ENCODE data around the gene ATP6V1F. TPM values are rescaled to one million over a fixed set of nuclear protein-coding genes. Genes with fewer than 3 reads are reported as not detected.

The ATP6V1F gene
- total RNA-seq, 1 donor from 2014 or later: 162 TPM

DNA sequence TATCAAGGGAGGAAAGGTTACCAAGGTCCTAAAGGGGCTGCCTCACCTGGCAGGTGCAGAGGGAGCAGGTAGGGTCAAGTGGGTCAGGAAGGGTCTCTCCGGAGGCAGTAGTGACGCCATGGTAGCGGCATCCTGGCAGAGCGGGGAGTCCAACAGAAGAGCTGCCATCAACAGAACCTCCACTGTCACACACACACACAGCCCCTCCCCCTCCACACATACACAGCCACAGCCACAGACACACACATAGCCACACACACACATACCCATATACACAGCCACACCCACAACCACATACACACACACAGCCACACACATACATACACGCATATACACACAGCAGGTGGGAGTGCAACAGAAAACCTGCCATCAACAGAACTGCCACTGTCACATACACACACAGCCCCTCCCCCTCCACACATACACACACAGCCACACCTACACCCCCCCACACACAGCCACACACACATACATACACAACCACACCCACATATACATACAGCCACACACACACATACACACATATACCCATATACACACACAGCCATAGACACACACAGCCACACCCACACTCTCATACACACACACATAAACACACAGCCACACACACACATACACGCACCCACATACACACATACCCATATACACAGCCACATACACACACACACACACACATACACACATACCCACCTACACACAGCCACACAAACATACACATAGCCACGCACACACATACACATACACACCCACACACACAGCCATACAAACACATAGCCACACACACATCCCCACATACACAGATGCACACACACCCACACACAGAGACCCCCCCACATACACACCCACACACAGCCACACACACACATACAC lies 24.7 kb downstream of the ATP6V1F start:
- H3K36me3 Mint-ChIP-seq (ENCODE audit: unreplicated experiment): no peaks in the 10 kb centered on the region
- TF ChIP-seq, protein P1, sequence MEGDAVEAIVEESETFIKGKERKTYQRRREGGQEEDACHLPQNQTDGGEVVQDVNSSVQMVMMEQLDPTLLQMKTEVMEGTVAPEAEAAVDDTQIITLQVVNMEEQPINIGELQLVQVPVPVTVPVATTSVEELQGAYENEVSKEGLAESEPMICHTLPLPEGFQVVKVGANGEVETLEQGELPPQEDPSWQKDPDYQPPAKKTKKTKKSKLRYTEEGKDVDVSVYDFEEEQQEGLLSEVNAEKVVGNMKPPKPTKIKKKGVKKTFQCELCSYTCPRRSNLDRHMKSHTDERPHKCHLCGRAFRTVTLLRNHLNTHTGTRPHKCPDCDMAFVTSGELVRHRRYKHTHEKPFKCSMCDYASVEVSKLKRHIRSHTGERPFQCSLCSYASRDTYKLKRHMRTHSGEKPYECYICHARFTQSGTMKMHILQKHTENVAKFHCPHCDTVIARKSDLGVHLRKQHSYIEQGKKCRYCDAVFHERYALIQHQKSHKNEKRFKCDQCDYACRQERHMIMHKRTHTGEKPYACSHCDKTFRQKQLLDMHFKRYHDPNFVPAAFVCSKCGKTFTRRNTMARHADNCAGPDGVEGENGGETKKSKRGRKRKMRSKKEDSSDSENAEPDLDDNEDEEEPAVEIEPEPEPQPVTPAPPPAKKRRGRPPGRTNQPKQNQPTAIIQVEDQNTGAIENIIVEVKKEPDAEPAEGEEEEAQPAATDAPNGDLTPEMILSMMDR (IDR thresholded peaks at IDR 0.05): no peak

DNA sequence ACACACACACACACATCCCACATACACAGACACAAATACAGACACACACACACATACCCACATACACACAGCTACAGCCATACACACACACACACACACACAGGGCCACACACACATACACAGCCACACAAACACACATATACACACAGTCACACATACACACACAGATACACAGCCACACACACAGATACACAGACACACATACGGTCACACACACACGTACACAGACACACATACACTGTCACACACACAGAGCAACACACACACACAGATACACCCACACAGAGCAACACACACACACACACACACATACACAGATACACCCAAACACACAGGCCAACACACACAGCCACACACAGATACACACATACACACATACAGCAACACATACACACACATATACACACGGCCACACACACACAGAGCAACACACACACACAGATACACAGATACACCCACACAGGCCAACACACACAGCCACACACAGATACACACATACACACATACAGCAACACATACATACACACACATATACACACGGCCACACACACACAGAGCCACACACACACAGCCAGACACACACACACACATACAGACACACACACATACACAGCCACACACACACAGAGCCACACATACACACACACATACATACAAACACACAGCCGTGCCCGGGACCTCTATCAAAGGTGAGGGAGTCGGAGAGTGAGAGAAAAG lies 25.5 kb downstream of the ATP6V1F start:
- Mint-ChIP-seq H3K4me3 (ENCODE audit: unreplicated experiment) (no peak overlapping the region), H3K4me1 (ENCODE audit: unreplicated experiment) (peaks cover 5% of the 10 kb centered on the region), H3K27me3 (ENCODE audit: unreplicated experiment) (no peaks in the 10 kb centered on the region), H3K36me3 (ENCODE audit: unreplicated experiment) (no peaks in the 10 kb centered on the region), H3K27ac (ENCODE audit: unreplicated experiment) (no peak overlapping the region), H3K9me3 (ENCODE audit: unreplicated experiment) (no peaks in the 10 kb centered on the region)
- DNase-seq (ENCODE audit: extremely low spot score, unreplicated experiment): no peak
- TF ChIP-seq, protein P1 (IDR thresholded peaks at IDR 0.05): no peak

More for the DNA sequence above, 24.7 kb downstream of the ATP6V1F start:
- H3K27me3 Mint-ChIP-seq (ENCODE audit: unreplicated experiment): no peaks in the 10 kb centered on the region
- H3K9me3 Mint-ChIP-seq (ENCODE audit: unreplicated experiment): no peaks in the 10 kb centered on the region
- no peak overlapping the region for H3K27ac Mint-ChIP-seq (ENCODE audit: unreplicated experiment)
- DNase-seq (ENCODE audit: extremely low spot score, unreplicated experiment): no peak
- peaks cover 5% of the 10 kb centered on the region for H3K4me1 Mint-ChIP-seq (ENCODE audit: unreplicated experiment)
- no peak overlapping the region for H3K4me3 Mint-ChIP-seq (ENCODE audit: unreplicated experiment)

DNA sequence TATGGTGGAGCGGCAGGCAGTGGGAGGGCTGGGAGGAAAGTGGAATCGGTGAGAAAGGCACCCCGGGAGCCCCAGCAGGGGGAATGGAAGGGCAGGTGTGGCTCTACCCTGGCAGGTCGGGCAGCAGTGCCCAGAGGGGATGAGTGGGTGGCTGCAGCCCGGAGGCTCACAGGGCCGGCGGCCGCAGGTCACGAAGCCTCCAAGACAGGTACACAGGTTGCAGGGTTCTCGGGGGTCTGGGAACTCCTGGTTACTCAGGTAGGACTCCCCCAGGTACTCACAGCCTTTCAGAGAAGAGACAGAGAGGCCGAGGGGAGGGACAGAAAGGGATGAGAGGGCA lies 26.1 kb downstream of the ATP6V1F start:
- Mint-ChIP-seq H3K4me1 (ENCODE audit: unreplicated experiment) (peaks cover 3% of the 10 kb centered on the region), H3K4me3 (ENCODE audit: unreplicated experiment) (no peak overlapping the region), H3K36me3 (ENCODE audit: unreplicated experiment) (no peaks in the 10 kb centered on the region), H3K27me3 (ENCODE audit: unreplicated experiment) (no peaks in the 10 kb centered on the region), H3K9me3 (ENCODE audit: unreplicated experiment) (no peaks in the 10 kb centered on the region), H3K27ac (ENCODE audit: unreplicated experiment) (no peak overlapping the region)
- TF ChIP-seq, protein P1 (IDR thresholded peaks at IDR 0.05): no peak
- no peak for DNase-seq (ENCODE audit: extremely low spot score, unreplicated experiment)

DNA sequence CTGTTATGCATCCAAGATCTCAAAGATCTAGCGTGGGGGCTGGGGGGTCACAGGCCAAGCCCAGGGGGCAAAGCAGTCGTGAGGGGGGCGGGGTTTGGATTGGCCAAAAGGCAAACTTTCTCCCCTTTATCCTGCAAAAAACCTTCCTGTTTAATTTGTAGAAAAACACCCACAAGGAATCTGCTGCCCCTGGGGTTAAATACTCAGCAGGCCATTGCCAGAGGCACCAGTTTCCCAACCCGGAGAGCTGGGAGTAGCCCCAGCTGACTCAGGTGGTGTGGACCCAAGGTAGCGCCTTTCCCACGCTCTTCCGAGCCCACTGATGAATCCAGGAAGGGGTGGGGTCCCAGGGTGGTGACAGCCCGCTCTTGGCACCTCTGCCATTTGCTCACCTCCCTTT lies 26.5 kb downstream of the ATP6V1F start:
- no peak for DNase-seq (ENCODE audit: extremely low spot score, unreplicated experiment)
- Mint-ChIP-seq H3K27me3 (ENCODE audit: unreplicated experiment) (no peaks in the 10 kb centered on the region), H3K36me3 (ENCODE audit: unreplicated experiment) (no peaks in the 10 kb centered on the region), H3K27ac (ENCODE audit: unreplicated experiment) (no peak overlapping the region), H3K9me3 (ENCODE audit: unreplicated experiment) (no peaks in the 10 kb centered on the region), H3K4me1 (ENCODE audit: unreplicated experiment) (peaks cover 3% of the 10 kb centered on the region), H3K4me3 (ENCODE audit: unreplicated experiment) (no peak overlapping the region)
- TF ChIP-seq, protein P1 (IDR thresholded peaks at IDR 0.05): no peak
